Transverse colon (tissue), 3 donors: ENCODE results near the gene CYP4A22.
"Not testable (repeated sequence)": the region's sequence is repeated elsewhere in the genome, so short reads cannot be mapped to it uniquely, and the experiment has no call there.

Experiments used
- EP300 ChIP-seq: sonication (generic); formaldehyde crosslinking; IDR thresholded peaks from one replicate; pipeline ENCODE4 v1.6.1; 2017; ENCODE audit warnings: antibody characterized with exemption, low read depth
- POLR2A ChIP-seq: fragments of 450-650 bp; IDR thresholded peaks from one replicate; pipeline ENCODE4 v1.6.1; 2016; ENCODE audit warnings: antibody characterized with exemption, mild to moderate bottlenecking, moderate library complexity
- TF ChIP-seq, protein P1 (sequence below), 5 experiments: fragments of 200-600 bp in 3 of 5; fragments of 450-650 bp in 2 of 5; sonication (generic) in 3 of 5; IDR thresholded peaks; 1 replicate in 2 of 5; 2 replicates in 3 of 5; pipeline ENCODE4 v1.5.1; 2016 to 2017; ENCODE audit warnings: antibody characterized with exemption in 5 of 5, inconsistent platforms in 3 of 5, mild to moderate bottlenecking in 2 of 5, moderate library complexity in 1 of 5

DNA sequence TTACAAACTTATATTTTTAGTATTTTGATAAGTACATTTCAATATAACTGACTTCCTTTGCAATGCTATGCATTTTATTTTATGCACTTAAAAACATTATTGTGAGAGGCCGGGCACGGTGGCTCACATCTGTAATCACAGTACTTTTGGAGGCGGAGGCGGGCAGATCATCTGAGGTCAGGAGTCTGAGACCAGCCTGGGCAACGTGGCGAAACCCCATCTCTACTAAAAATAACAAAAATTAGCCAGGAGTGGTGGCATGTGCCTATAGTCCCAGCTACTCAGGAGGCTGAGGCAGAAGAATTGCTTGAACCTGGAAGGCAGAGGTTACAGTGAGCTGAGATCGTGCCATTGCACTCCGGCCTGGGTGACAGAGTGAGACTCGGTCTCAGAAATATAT, 58.7 kb downstream of the CYP4A22 start:
- not testable (repeated sequence) for TF ChIP-seq EP300, POLR2A
- TF ChIP-seq, protein P1, sequence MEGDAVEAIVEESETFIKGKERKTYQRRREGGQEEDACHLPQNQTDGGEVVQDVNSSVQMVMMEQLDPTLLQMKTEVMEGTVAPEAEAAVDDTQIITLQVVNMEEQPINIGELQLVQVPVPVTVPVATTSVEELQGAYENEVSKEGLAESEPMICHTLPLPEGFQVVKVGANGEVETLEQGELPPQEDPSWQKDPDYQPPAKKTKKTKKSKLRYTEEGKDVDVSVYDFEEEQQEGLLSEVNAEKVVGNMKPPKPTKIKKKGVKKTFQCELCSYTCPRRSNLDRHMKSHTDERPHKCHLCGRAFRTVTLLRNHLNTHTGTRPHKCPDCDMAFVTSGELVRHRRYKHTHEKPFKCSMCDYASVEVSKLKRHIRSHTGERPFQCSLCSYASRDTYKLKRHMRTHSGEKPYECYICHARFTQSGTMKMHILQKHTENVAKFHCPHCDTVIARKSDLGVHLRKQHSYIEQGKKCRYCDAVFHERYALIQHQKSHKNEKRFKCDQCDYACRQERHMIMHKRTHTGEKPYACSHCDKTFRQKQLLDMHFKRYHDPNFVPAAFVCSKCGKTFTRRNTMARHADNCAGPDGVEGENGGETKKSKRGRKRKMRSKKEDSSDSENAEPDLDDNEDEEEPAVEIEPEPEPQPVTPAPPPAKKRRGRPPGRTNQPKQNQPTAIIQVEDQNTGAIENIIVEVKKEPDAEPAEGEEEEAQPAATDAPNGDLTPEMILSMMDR (IDR thresholded peaks at IDR 0.05): not testable (repeated sequence)
